Activated CD8-positive, alpha-beta memory T cell treated with anti-CD3 and anti-CD28 coated beads for 48 hours (primary cell): ENCODE data around the gene SIDT2.
"Not testable (repeated sequence)": the region's sequence is repeated elsewhere in the genome, so short reads cannot be mapped to it uniquely, and the experiment has no call there.

Experiments used
- DNase-seq, 3 experiments: peaks; one replicate each; pipeline ENCODE4 v3.0.0-alpha.2; 2020; ENCODE audit warnings: low read depth in 2 of 3, low spot score in 2 of 3

Gene SIDT2

GRCh38 chr11:117201658-117202305, 23.2 kb downstream of the SIDT2 start:
- no peak for DNase-seq

GRCh38 chr11:117202386-117203068, 24.0 kb downstream of the SIDT2 start:
- DNase-seq = no peak

- no peak for DNase-seq
These were observed 24.5 kb downstream of the SIDT2 start for GRCh38 chr11:117203069-117203407.

- DNase-seq = no peak
These were observed 25.9 kb downstream of the SIDT2 start for GRCh38 chr11:117204283-117205080.

- no peak for DNase-seq
These were observed 26.8 kb downstream of the SIDT2 start for GRCh38 chr11:117205211-117205818.

- DNase-seq = not testable (repeated sequence)
These were observed 27.6 kb downstream of the SIDT2 start for GRCh38 chr11:117206111-117206510.

- not testable (repeated sequence) for DNase-seq
These were observed 28.3 kb downstream of the SIDT2 start for GRCh38 chr11:117206859-117207258.

GRCh38 chr11:117207481-117207880, 28.9 kb downstream of the SIDT2 start:
- not testable (repeated sequence) for DNase-seq

- DNase-seq = not testable (repeated sequence)
These were observed 30.2 kb downstream of the SIDT2 start for GRCh38 chr11:117208710-117209109.

- DNase-seq = not testable (repeated sequence)
These were observed 31.0 kb downstream of the SIDT2 start for GRCh38 chr11:117209351-117210125.

- DNase-seq = no peak
These were observed 32.1 kb downstream of the SIDT2 start for GRCh38 chr11:117210620-117211019.

GRCh38 chr11:117212697-117213355, 34.3 kb downstream of the SIDT2 start:
- DNase-seq = no peak

- no peak for DNase-seq
These were observed 36.0 kb downstream of the SIDT2 start for GRCh38 chr11:117214404-117215110.

- no peak for DNase-seq
These were observed 38.9 kb downstream of the SIDT2 start for GRCh38 chr11:117217141-117218084.

- no peak for DNase-seq
These were observed 39.8 kb downstream of the SIDT2 start for GRCh38 chr11:117218133-117218915.

- no peak for DNase-seq
These were observed 40.5 kb downstream of the SIDT2 start for GRCh38 chr11:117219001-117219400.

GRCh38 chr11:117219455-117219854, 40.9 kb downstream of the SIDT2 start:
- DNase-seq = no peak

GRCh38 chr11:117219995-117220394, 41.5 kb downstream of the SIDT2 start:
- no peak for DNase-seq
